Keratinocyte (primary cell): ENCODE data around the gene MYADML2. TPM values are rescaled to one million over a fixed set of nuclear protein-coding genes. Genes with fewer than 3 reads are reported as not detected.

Experiments used
- DNase-seq: peaks from one replicate; pipeline ENCODE4 v3.0.0-alpha.2; 2011; ENCODE audit warnings: low read depth, missing footprints, low spot score
- FAIRE-seq: peaks from 2 replicates; lab custom pipeline; 2011; peaks lifted over from hg19 to GRCh38; lab: Jason Lieb, UNC
- H2AFZ ChIP-seq: 2 replicates; pipeline ENCODE4 v1.6.0; 2012; ENCODE audit warnings: low read length, control low read depth, inconsistent platforms; ENCODE audit not compliant: control insufficient read depth
- H3K27ac ChIP-seq: 2 replicates; pipeline ENCODE4 v1.5.1; 2011; ENCODE audit warnings: low read length; ENCODE audit not compliant: control insufficient read depth, insufficient read depth
- H3K27me3 ChIP-seq: 3 replicates; pipeline ENCODE4 v1.6.0; 2011; ENCODE audit warnings: low read length; ENCODE audit not compliant: control insufficient read depth, insufficient read depth; ENCODE audit errors: extremely low read depth
- H3K36me3 ChIP-seq, 2 experiments: 2 replicates in 1 of 2; 3 replicates in 1 of 2; pipeline ENCODE4 v1.5.1; 2011; ENCODE audit warnings: low read length in 2 of 2, mild to moderate bottlenecking in 1 of 2; ENCODE audit not compliant: control insufficient read depth in 2 of 2, insufficient read depth in 2 of 2; ENCODE audit errors: extremely low read depth in 1 of 2
- H3K4me1 ChIP-seq: 3 replicates; pipeline ENCODE4 v1.5.1; 2011; ENCODE audit warnings: low read length; ENCODE audit not compliant: control insufficient read depth, insufficient read depth; ENCODE audit errors: extremely low read depth
- H3K4me2 ChIP-seq: 3 replicates; pipeline ENCODE4 v1.6.0; 2011; ENCODE audit warnings: low read depth, low read length; ENCODE audit not compliant: control insufficient read depth, insufficient read depth; ENCODE audit errors: extremely low read depth
- H3K4me3 ChIP-seq, 3 experiments: fragments of 200-600 bp in 1 of 3; sonication (generic) in 1 of 3; 2 replicates in 2 of 3; 3 replicates in 1 of 3; pipeline ENCODE4 v1.5.1; 2011 to 2016; ENCODE audit warnings: low read length in 3 of 3, mild to moderate bottlenecking in 3 of 3, control low read depth in 2 of 3, inconsistent platforms in 1 of 3, low read depth in 1 of 3, mixed read lengths in 1 of 3, mixed run types in 1 of 3, moderate library complexity in 1 of 3; ENCODE audit not compliant: control insufficient read depth in 2 of 3, insufficient read depth in 2 of 3; ENCODE audit errors: extremely low read depth in 1 of 3
- H3K79me2 ChIP-seq: 2 replicates; pipeline ENCODE4 v1.6.0; 2012; ENCODE audit warnings: low read length; ENCODE audit not compliant: control insufficient read depth, insufficient read depth
- H3K9ac ChIP-seq: 3 replicates; pipeline ENCODE4 v1.6.0; 2011; ENCODE audit warnings: low read length; ENCODE audit not compliant: control insufficient read depth, insufficient read depth; ENCODE audit errors: extremely low read depth
- H3K9me1 ChIP-seq: 3 replicates; pipeline ENCODE4 v1.6.0; 2011; ENCODE audit warnings: low read length; ENCODE audit not compliant: control insufficient read depth, insufficient read depth; ENCODE audit errors: extremely low read depth
- H3K9me3 ChIP-seq: 2 replicates; pipeline ENCODE4 v1.5.1; 2012; ENCODE audit warnings: low read depth, low read length; ENCODE audit not compliant: control insufficient read depth
- H4K20me1 ChIP-seq: 3 replicates; pipeline ENCODE4 v1.6.0; 2011; ENCODE audit warnings: low read length; ENCODE audit not compliant: control insufficient read depth, insufficient read depth; ENCODE audit errors: extremely low read depth
- EZH2 ChIP-seq: IDR thresholded peaks from one replicate; pipeline ENCODE4 v1.6.1; 2012; ENCODE audit warnings: inconsistent platforms, mild to moderate bottlenecking, low read length, moderate library complexity
- dilution Hi-C: fragments of 300-500 bp; cut with MboI; formaldehyde crosslinking; loops from one replicate; pipeline ENCODE4 v1.7.0; 2020; ENCODE audit warnings: low sequenced_read_pairs; ENCODE audit not compliant: extremely low pct_ligation_motif_present
- polyA plus RNA-seq, 5 experiments: library from polyadenylated mRNA; depleted of rRNA in 3 of 5; stranded (reverse) in 3 of 5; stranded (forward) in 1 of 5; unstranded in 1 of 5; fragments of >200 nt; gene quantifications; 1 replicate in 1 of 5; 2 replicates in 3 of 5; 3 replicates in 1 of 5; pipeline versions ENCODE4 v1.2.1 to v1.2.3, GENCODE V29; 2011 to 2012; ENCODE audit warnings: missing spikeins in 2 of 5, low read depth in 1 of 5, low replicate concordance in 1 of 5
- TF ChIP-seq, protein P1 (sequence below), 3 experiments: IDR thresholded peaks in 1 of 3; conservative IDR thresholded peaks in 1 of 3; optimal IDR thresholded peaks in 1 of 3; 2 replicates in 2 of 3; 3 replicates in 1 of 3; pipeline versions ENCODE3 to v1.5.1; 2011; ENCODE audit warnings: low read length in 3 of 3, mild to moderate bottlenecking in 3 of 3, moderate library complexity in 2 of 3, control low read depth in 1 of 3, inconsistent platforms in 1 of 3; ENCODE audit not compliant: insufficient read depth in 2 of 3; ENCODE audit errors: extremely low read depth in 1 of 3

MYADML2 gene
- polyA plus RNA-seq, 1 donor (not counting 4 experiments of a cell fraction or from before 2014, with no cell fraction given), result not detected

DNA sequence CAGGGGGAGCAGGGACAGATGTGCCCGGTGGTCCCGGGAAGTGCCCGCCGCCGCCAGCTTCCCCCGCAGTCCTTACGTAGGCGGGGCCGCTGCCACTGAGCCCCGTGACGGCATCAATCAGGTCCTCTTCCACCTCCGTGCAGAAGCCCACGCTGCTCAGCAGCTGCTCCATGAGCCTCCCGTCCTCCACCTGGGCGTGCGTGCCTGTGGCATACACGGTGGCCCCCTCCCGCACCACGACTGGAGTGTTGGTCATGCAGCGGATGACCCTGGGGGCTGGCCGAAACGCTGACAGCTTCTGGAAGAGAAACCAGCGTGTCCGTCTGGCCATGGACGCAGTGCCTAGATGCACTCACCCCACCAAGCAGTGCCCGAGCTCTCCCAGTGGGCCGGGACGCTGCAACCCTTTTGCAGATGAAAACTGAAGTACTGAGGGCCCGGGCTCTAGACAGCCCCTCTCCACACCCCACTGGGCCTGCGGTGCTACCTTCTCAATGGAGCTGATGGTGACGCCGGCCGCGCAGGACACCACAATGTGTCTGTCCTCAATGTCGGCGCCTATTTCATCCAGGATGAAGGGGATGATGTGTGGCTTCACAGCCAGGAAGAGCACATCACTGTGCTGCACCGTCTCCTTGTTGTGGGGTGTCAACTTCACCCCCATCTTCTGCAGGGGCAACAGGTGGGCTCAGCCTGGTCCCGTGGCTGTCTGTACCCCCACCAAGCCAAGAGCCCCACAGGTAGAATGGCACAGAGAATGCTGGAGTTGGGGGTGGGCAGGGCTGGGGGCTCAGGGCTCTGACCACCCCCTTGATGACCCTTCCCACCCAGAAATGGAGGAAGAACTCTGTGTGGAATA is 12.0 kb downstream of the MYADML2 start:
- Histone ChIP-seq H4K20me1 (no peaks in the 10 kb centered on the region), H3K27me3 (no peaks in the 10 kb centered on the region), H3K36me3 (peaks cover 0 to 2% of the 10 kb centered on the region in 2 experiments), H3K9ac (no peak overlapping the region), H3K79me2 (no peaks in the 10 kb centered on the region), H3K9me1 (no peaks in the 10 kb centered on the region), H3K4me1 (peaks cover 4% of the 10 kb centered on the region), H3K4me3 (no peak overlapping the region), H2AFZ (no peak overlapping the region), H3K4me2 (no peak overlapping the region), H3K27ac (no peak overlapping the region), H3K9me3 (no peaks in the 10 kb centered on the region)
- FAIRE-seq, result no peak
- dilution Hi-C loops, result no loop called here
- TF ChIP-seq, protein P1, sequence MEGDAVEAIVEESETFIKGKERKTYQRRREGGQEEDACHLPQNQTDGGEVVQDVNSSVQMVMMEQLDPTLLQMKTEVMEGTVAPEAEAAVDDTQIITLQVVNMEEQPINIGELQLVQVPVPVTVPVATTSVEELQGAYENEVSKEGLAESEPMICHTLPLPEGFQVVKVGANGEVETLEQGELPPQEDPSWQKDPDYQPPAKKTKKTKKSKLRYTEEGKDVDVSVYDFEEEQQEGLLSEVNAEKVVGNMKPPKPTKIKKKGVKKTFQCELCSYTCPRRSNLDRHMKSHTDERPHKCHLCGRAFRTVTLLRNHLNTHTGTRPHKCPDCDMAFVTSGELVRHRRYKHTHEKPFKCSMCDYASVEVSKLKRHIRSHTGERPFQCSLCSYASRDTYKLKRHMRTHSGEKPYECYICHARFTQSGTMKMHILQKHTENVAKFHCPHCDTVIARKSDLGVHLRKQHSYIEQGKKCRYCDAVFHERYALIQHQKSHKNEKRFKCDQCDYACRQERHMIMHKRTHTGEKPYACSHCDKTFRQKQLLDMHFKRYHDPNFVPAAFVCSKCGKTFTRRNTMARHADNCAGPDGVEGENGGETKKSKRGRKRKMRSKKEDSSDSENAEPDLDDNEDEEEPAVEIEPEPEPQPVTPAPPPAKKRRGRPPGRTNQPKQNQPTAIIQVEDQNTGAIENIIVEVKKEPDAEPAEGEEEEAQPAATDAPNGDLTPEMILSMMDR (optimal IDR thresholded peaks at IDR 0.05 in 1 of 3, IDR thresholded peaks at IDR 0.05 in 1 of 3, conservative IDR thresholded peaks at IDR 0.05 in 1 of 3; ENCODE audit: extremely low read depth in 1 of 3, insufficient read depth in 2 of 3, low read length in 3 of 3), result no peak
- no peak for TF ChIP-seq EZH2
- DNase-seq, result no peak

GRCh38 chr17:81934098-81934757 is 12.8 kb downstream of the MYADML2 start:
- H3K4me3 ChIP-seq, result no peak overlapping the region
- no peak overlapping the region for H3K9ac ChIP-seq
- H3K4me1 ChIP-seq, result peaks cover 4% of the 10 kb centered on the region
- dilution Hi-C loops, result no loop called here
- H2AFZ ChIP-seq, result no peak overlapping the region
- TF ChIP-seq, protein P1 (optimal IDR thresholded peaks at IDR 0.05 in 1 of 3, IDR thresholded peaks at IDR 0.05 in 1 of 3, conservative IDR thresholded peaks at IDR 0.05 in 1 of 3; ENCODE audit: extremely low read depth in 1 of 3, insufficient read depth in 2 of 3, low read length in 3 of 3), result no peak
- no peak for TF ChIP-seq EZH2
- H3K27ac ChIP-seq, result no peak overlapping the region
- H4K20me1 ChIP-seq, result no peaks in the 10 kb centered on the region
- no peaks in the 10 kb centered on the region for H3K79me2 ChIP-seq
- H3K27me3 ChIP-seq, result no peaks in the 10 kb centered on the region
- peaks cover 0 to 2% of the 10 kb centered on the region in 2 experiments for H3K36me3 ChIP-seq
- no peak overlapping the region for H3K4me2 ChIP-seq
- H3K9me1 ChIP-seq, result no peaks in the 10 kb centered on the region
- no peak for DNase-seq
- no peaks in the 10 kb centered on the region for H3K9me3 ChIP-seq
- no peak for FAIRE-seq
